Stimulated activated CD8-positive, alpha-beta memory T cell treated with anti-CD3 and anti-CD28 coated beads, Interleukin-12 subunit alpha, Interleukin-12 subunit beta, amount 100 ng/mL, for 1 hour (primary cell): Measurements from ENCODE around the gene SLC17A9.

ENCODE experiments used
- DNase-seq: peaks from one replicate; pipeline ENCODE4 v3.0.0-alpha.2; 2020; ENCODE audit warnings: low read depth

SLC17A9 gene

GRCh38 chr20:62984666-62985443, 32.3 kb downstream of the SLC17A9 start:
- DNase-seq: no peak

- no peak for DNase-seq
Measured at GRCh38 chr20:62985444-62985778, 32.9 kb downstream of the SLC17A9 start.

- no peak for DNase-seq
Measured at GRCh38 chr20:62986257-62986800, 33.8 kb downstream of the SLC17A9 start.

DNA sequence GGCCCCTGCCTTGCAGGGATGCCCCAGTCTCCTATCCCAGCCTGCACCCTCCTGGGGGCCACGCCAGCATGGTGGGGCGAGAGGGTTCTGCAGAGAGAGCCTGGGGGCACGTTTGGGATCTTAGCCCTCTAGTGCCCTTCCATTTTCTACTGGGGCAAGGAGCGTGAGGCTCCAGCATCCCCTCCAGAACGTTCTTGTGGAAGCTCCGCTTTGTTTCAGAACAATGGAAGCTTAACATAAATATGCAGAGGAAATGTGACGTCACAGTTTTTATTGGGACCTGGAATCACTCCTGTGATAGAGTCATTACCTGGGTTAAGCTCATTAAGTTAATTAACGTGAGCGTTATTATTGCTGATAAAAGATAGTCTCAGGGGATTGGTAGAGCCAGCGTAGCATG, 34.6 kb downstream of the SLC17A9 start:
- DNase-seq: no peak

DNA sequence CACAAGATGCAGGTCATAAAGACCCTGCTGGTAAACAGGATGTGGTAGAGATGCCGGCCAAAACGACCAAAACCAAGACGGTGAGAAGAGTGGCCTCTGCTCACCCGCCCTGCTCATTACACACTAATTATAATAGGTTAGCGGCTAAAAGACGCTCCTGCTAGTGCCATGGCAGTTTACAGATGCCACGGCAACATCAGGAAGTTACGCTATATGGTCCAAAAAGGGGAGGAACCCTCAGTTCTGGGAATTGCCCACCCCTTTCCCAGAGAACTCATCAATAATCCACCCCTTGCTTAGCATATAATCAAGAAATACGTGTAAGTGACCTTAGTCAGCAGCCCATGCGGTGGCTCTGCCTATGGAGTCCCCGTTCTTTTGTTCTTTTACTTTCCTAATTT, 36.7 kb downstream of the SLC17A9 start:
- no peak for DNase-seq

GRCh38 chr20:62990306-62990825, 37.9 kb downstream of the SLC17A9 start:
- no peak for DNase-seq

DNA sequence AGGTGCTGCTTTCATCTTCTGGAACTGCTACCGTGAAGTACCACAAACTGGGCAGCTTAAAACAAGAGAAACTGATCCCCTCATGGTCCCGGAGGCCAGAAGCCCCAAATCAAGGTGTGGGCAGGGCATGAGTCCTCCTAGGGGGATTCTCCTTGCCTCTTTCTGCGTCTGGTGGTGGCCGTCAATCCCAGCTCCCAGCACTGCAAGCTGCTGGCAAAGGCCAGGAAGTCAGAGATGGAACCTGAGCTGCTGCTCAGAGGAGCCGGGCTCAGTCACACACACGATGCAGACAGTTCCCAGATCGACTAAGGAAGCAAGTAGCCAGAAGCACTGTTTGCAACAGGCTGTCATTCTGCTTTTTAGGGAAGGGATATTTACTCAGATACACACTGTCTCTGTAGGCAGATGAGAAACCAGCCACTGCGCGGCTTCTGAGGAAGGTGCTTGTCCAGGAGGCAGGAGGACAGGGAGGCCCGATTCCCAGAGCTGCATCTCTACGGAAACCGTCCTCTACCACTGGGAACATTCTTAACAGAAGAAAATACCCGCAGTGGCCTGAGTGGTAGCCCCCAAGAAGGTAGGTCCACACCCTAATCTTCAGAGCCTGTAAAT, 38.8 kb downstream of the SLC17A9 start:
- no peak for DNase-seq

DNA sequence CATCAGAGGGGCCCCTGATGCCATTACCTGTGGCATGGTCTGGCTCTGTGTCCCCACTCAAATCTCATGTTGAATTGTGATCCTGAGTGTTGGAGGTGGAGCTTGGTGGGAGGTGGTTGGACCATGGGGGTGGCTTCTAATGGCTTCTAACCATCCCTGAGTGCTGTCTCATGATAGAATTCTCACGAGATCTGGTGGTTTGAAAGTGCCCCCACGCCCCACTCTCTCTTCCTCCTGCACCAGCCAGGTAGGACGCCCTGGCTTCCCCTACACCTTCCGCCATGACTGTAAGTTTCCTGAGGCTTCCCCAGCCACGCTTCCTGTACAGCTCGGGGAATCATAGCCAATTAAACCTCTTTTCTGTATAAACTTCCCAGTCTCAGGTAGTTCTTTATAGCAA, 39.4 kb downstream of the SLC17A9 start:
- DNase-seq: no peak

- no peak for DNase-seq
Measured at GRCh38 chr20:62993856-62994494, 41.5 kb downstream of the SLC17A9 start.

DNA sequence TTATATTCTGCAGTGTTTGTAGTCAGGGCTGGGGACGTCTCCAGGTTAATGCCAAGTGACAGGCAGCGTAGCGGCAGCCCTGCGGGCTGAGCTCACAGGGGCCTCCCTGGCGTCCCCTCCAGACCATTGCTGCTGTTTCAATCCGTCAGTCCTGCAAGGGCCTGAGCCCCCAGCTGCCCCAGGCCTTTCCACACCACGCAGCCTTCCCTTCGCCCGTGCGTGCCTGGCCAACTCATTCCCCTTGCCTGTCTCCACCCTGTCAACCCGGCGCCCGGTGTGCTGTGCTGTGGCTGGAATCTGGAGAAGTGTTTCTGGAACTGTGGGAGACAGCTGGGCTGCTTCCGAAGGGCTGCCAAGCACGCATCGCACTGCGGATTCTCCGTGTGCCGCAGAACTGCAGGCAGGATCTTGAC, 42.4 kb downstream of the SLC17A9 start:
- no peak for DNase-seq

GRCh38 chr20:62995481-62995880, 43.0 kb downstream of the SLC17A9 start:
- DNase-seq: no peak

GRCh38 chr20:62995898-62996595, 43.5 kb downstream of the SLC17A9 start:
- no peak for DNase-seq

GRCh38 chr20:62996596-62996982, 44.1 kb downstream of the SLC17A9 start:
- no peak for DNase-seq

GRCh38 chr20:62997417-62998035, 45.0 kb downstream of the SLC17A9 start:
- DNase-seq: no peak

GRCh38 chr20:62998449-62998848, 45.9 kb downstream of the SLC17A9 start:
- DNase-seq: no peak

DNA sequence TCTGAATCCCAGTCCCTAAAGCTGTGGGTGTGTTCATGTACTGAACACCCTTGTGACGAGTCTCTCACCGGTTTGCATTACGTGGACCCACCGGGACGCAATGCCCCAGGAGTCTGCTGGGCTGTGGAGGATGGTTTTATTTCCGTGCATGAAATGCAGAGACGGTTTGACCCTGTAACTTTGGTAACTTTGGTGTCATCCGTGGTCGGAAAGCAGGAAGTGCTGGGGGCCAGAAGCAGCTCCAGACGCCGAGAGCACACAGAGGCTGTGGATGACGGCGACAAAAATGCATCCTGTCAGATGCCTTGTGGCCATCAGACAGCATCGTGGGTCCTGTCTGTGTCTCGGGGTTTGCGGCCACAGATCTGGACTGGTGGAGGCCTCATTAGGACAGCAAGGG, 47.1 kb downstream of the SLC17A9 start:
- no peak for DNase-seq

- no peak for DNase-seq
Measured at GRCh38 chr20:63000036-63000435, 47.5 kb downstream of the SLC17A9 start.

DNA sequence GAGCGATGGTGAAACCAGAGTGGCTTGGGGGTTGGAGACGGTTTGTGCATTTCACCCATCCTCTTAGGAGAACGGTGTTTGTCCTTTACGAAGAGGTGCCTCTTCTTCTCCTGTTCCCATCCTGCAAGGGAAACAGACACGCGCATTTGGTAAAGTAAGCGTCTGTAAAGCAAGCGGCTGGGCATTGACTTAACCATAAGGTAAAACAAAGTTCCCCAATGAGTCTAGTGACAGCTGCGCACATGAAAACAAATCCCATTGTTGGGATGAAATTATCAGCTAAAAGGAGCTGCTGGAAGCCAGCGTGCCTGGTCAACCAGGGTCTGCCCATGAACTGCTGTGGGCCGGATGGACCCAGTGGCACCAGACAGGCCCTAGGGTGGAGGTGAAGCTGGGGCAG, 48.4 kb downstream of the SLC17A9 start:
- DNase-seq: no peak

- DNase-seq: no peak
Measured at GRCh38 chr20:63002511-63002910, 50.0 kb downstream of the SLC17A9 start.

GRCh38 chr20:63003546-63003945, 51.0 kb downstream of the SLC17A9 start:
- DNase-seq: no peak

- DNase-seq: no peak
Measured at GRCh38 chr20:63004607-63005364, 52.3 kb downstream of the SLC17A9 start.
